Peyer's patch (tissue), 4 donors: ENCODE data around the gene ATP6V1F.

Experiments used
- POLR2A ChIP-seq, 2 donors: fragments of 450-650 bp; IDR thresholded peaks; one replicate each; pipeline ENCODE4 v1.5.1; 2017; ENCODE audit warnings: antibody characterized with exemption in 2 of 2, mild to moderate bottlenecking in 2 of 2, moderate library complexity in 2 of 2
- TF ChIP-seq, protein P1 (sequence below), 6 experiments: fragments of 450-650 bp in 4 of 6; fragments of 200-600 bp in 2 of 6; sonication (generic) in 1 of 6; IDR thresholded peaks; one replicate each; pipeline ENCODE4 v1.5.1; 2017 to 2019; ENCODE audit warnings: antibody characterized with exemption in 6 of 6, mild to moderate bottlenecking in 3 of 6, moderate library complexity in 1 of 6

GRCh38 chr7:128871050-128871449 lies 8.4 kb downstream of the ATP6V1F start:
- TF ChIP-seq, protein P1, sequence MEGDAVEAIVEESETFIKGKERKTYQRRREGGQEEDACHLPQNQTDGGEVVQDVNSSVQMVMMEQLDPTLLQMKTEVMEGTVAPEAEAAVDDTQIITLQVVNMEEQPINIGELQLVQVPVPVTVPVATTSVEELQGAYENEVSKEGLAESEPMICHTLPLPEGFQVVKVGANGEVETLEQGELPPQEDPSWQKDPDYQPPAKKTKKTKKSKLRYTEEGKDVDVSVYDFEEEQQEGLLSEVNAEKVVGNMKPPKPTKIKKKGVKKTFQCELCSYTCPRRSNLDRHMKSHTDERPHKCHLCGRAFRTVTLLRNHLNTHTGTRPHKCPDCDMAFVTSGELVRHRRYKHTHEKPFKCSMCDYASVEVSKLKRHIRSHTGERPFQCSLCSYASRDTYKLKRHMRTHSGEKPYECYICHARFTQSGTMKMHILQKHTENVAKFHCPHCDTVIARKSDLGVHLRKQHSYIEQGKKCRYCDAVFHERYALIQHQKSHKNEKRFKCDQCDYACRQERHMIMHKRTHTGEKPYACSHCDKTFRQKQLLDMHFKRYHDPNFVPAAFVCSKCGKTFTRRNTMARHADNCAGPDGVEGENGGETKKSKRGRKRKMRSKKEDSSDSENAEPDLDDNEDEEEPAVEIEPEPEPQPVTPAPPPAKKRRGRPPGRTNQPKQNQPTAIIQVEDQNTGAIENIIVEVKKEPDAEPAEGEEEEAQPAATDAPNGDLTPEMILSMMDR (IDR thresholded peaks at IDR 0.05): no peak
- no peak for TF ChIP-seq POLR2A (IDR thresholded peaks at IDR 0.05)
